K562 (cell line): ENCODE data around the gene DCAF10. TPM values are rescaled to one million over a fixed set of nuclear protein-coding genes. Genes with fewer than 3 reads are reported as not detected.
A peak's percentile ranks its signal among the peaks of the same experiment; 100 is the strongest.

Experiments
- AFF1 ChIP-seq, 2 experiments: fragments of 450-650 bp; IDR thresholded peaks; 2 replicates each; pipeline ENCODE4 v1.6.1; 2018; ENCODE audit warnings: mild to moderate bottlenecking in 2 of 2, low read depth in 1 of 2; ENCODE audit not compliant: partially characterized antibody in 2 of 2
- ARID3B ChIP-seq: fragments of 250-450 bp; sonication (Bioruptor Pico); IDR thresholded peaks from 2 replicates; pipeline ENCODE4 v1.4.0; 2020; ENCODE audit warnings: borderline replicate concordance
- ARNT ChIP-seq, 2 experiments: fragments of 450-650 bp; IDR thresholded peaks; 2 replicates each; pipeline ENCODE4 v1.6.1; 2016; ENCODE audit warnings: mild to moderate bottlenecking in 1 of 2
- FOXJ3 ChIP-seq: sonication (generic); formaldehyde crosslinking; IDR thresholded peaks from 2 replicates; pipeline ENCODE4 v1.4.0; 2020; ENCODE audit warnings: mild to moderate bottlenecking, missing genetic modification reagents
- MYC ChIP-seq, 2 experiments: fragments of 250-450 bp in 1 of 2; sonication (Bioruptor Pico) in 1 of 2; IDR thresholded peaks; 2 replicates each; pipeline versions ENCODE4 v1.5.1 to v1.6.1; 2012 to 2021; ENCODE audit warnings: low read depth in 2 of 2, borderline replicate concordance in 1 of 2, improper control_type of control experiment in 1 of 2, low read length in 1 of 2, mild to moderate bottlenecking in 1 of 2, moderate library complexity in 1 of 2
- NCOR1 ChIP-seq: fragments of 450-650 bp; IDR thresholded peaks from 2 replicates; pipeline ENCODE4 v1.6.1; 2016; ENCODE audit warnings: mild to moderate bottlenecking, moderate library complexity
- OTX1 ChIP-seq: fragments of 450-650 bp; formaldehyde crosslinking; IDR thresholded peaks from 2 replicates; pipeline ENCODE4 v1.4.0; 2022; ENCODE audit warnings: mild to moderate bottlenecking
- PHF20 ChIP-seq: fragments of 450-650 bp; IDR thresholded peaks from 2 replicates; pipeline ENCODE4 v1.6.1; 2018; ENCODE audit not compliant: partially characterized antibody
- SMARCE1 ChIP-seq: fragments of 450-650 bp; IDR thresholded peaks from 2 replicates; pipeline ENCODE4 v1.7.1; 2016; ENCODE audit warnings: mild to moderate bottlenecking
- SMC3 ChIP-seq: conservative IDR thresholded peaks from 2 replicates; pipeline ENCODE4 v1.6.1; 2011; ENCODE audit warnings: low read depth, low read length, improper control_type of control experiment; ENCODE audit not compliant: insufficient read depth
- SRF ChIP-seq, 2 experiments: fragments of 250-450, 450-650 bp in 1 of 2; sonication (Bioruptor Pico) in 1 of 2; sonication (generic) in 1 of 2; formaldehyde crosslinking; IDR thresholded peaks; 2 replicates each; pipeline versions ENCODE4 v1.5.0 to v1.5.1; 2020 to 2022; ENCODE audit warnings: mild to moderate bottlenecking in 1 of 2, missing genetic modification reagents in 1 of 2
- ZBTB11 ChIP-seq, 3 experiments: fragments of 200-800 bp in 1 of 3; fragments of 250-450 bp in 1 of 3; fragments of 450-650 bp in 1 of 3; sonication (Bioruptor Pico) in 1 of 3; sonication (Bioruptor generic) in 1 of 3; formaldehyde crosslinking in 1 of 3; IDR thresholded peaks; 2 replicates each; pipeline versions ENCODE4 v1.6.1 to v1.8.0; 2016 to 2022; ENCODE audit warnings: mild to moderate bottlenecking in 2 of 3, missing genetic modification characterization in 2 of 3, missing compliant biosample characterization in 1 of 3, moderate library complexity in 1 of 3
- ZFPM2 ChIP-seq: fragments of 250-450 bp; sonication (Bioruptor Pico); IDR thresholded peaks from 2 replicates; pipeline ENCODE4 v1.5.1; 2022; ENCODE audit warnings: mild to moderate bottlenecking
- ZNF212 ChIP-seq: fragments of 450-650 bp; formaldehyde crosslinking; IDR thresholded peaks from 2 replicates; pipeline ENCODE4 v1.4.0; 2020; ENCODE audit warnings: mild to moderate bottlenecking
- ZNF644 ChIP-seq: fragments of 200-800 bp; sonication (Bioruptor generic); IDR thresholded peaks from 2 replicates; pipeline ENCODE4 v1.6.1; 2016; ENCODE audit warnings: low read depth, missing genetic modification characterization, missing compliant biosample characterization
- ZNF76 ChIP-seq: fragments of 250-450 bp; sonication (Bioruptor Pico); IDR thresholded peaks from 2 replicates; pipeline ENCODE4 v1.4.0; 2020; ENCODE audit warnings: mild to moderate bottlenecking, moderate library complexity, borderline replicate concordance
- ZNF77 ChIP-seq: fragments of 250-450 bp; sonication (Bioruptor Pico); IDR thresholded peaks from 2 replicates; pipeline ENCODE4 v1.5.0; 2020
- polyA plus RNA-seq, 8 experiments: library from polyadenylated mRNA; depleted of rRNA in 4 of 8; stranded (reverse) in 5 of 8; unstranded in 3 of 8; fragments of >200 nt; fragmentation: Nextera tagmentation in 2 of 8; fragmentation: Illumina TruSeq in 1 of 8; extraction: Ambion mirVana in 2 of 8; extraction: Trizol in 1 of 8; gene quantifications; 2 replicates each; pipeline versions ENCODE4 v1.2.1 to v1.2.3, GENCODE V29; 2011 to 2014; ENCODE audit warnings: inconsistent platforms in 1 of 8, missing spikeins in 1 of 8
- total RNA-seq, 7 experiments: library from RNA; depleted of rRNA in 6 of 7; stranded (reverse); fragments of >200 nt in 6 of 7; fragmentation: Illumina TruSeq in 2 of 7; extraction: Trizol in 2 of 7; gene quantifications; 2 replicates each; pipeline versions ENCODE4 v1.2.1 to v1.2.3, GENCODE V29; 2011 to 2021; ENCODE audit warnings: low replicate concordance in 1 of 7

Gene DCAF10
- total and polyA plus RNA-seq, 9 of the 15 experiments (the other 6 are each of a cell fraction or from before 2014, with no cell fraction given): 6.8 to 40.1 (median 16.9) TPM

- 0 out of 2 replicates have a peak, but pooled peaks have one; percentile 25 for TF ChIP-seq ZNF644
- peak in 1 of 2 experiments; percentile 43 for TF ChIP-seq AFF1 (IDR thresholded peaks at IDR 0.05; ENCODE audit: low read depth in 1 of 2, partially characterized antibody in 2 of 2)
- no peak for TF ChIP-seq ZNF212 (CRISPR knock-in tag)
- TF ChIP-seq MYC (IDR thresholded peaks at IDR 0.05; ENCODE audit: low read depth, low read length): no peak
- peak; percentile 19; the same call in 1 of the 2 replicates for TF ChIP-seq MYC (CRISPR knock-in tag; IDR thresholded peaks at IDR 0.05; ENCODE audit: borderline replicate concordance, low read depth)
- TF ChIP-seq SMC3: no peak
- TF ChIP-seq ZBTB11 (CRISPR knock-in tag; IDR thresholded peaks at IDR 0.05): 0 out of 6 replicates have a peak, but pooled peaks of 1 of the 3 experiments have one; percentile 14
- TF ChIP-seq OTX1: 0 out of 2 replicates have a peak, but pooled peaks have one; percentile 2
- TF ChIP-seq FOXJ3: no peak
- peak in 1 of 2 experiments; percentile 43; a peak in 1 of 4 replicates for TF ChIP-seq SRF (CRISPR knock-in tag; IDR thresholded peaks at IDR 0.05)
- 0 out of 4 replicates have a peak, but pooled peaks of 1 of the 2 experiments have one; percentile 29 for TF ChIP-seq ARNT (IDR thresholded peaks at IDR 0.05)
- no peak for TF ChIP-seq ZFPM2 (CRISPR knock-in tag)
- peak; percentile 11 for TF ChIP-seq PHF20
- TF ChIP-seq NCOR1: no peak
- TF ChIP-seq ARID3B: peak; percentile 5; the same call in 1 of the 2 replicates
- peak; percentile 43 for TF ChIP-seq SMARCE1
- TF ChIP-seq ZNF77 (CRISPR knock-in tag): 0 out of 2 replicates have a peak, but pooled peaks have one; percentile 30
- TF ChIP-seq ZNF76 (CRISPR knock-in tag): 0 out of 2 replicates have a peak, but pooled peaks have one; percentile 2
Measured at GRCh38 chr9:37904445-37905130, 104.0 kb downstream of the DCAF10 start (continued).
